ENCODE results near the gene SLC35E2B.
"Not testable (repeated sequence)": the region's sequence is repeated elsewhere in the genome, so short reads cannot be mapped to it uniquely, and the experiment has no call there.

The SLC35E2B gene

DNA sequence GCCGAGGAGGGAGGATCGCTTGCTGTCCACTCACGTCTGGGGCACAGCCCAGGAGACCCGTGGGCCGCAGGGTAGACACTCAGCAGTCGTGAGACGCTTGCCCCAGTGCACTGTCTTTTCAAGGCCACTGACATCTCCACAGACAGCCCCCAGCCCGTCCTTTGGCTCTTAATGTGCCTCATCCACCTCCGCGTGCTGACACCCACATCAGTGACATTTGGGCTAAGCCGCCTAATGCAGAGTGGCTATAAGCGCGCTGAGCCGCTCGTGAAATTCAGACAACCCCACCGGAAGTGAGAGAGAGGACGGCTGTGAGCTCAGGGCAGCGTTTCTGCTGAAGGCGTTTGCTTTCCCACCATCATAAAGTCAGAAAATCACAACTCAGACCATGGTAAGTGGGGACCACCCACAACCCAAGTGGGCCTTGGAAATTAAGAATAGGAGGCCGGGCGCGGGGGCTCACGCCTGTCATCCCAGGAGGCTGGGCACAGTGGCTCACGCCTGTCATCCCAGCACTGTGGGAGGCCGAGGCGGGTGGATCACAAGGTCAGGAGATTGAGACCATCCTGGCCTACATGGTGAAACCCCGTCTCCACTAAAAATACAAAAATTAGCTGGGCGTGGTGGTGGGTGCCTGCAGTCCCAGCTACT lies 8.4 kb downstream of the SLC35E2B start:
- Histone ChIP-seq H3K27ac (ENCODE audit: low read depth, low read length, severe bottlenecking) (no peak overlapping the region), H3K36me3 (ENCODE audit: control insufficient read depth, insufficient read depth, low read length) (peaks cover 54% of the 10 kb centered on the region), H3K9me3 (ENCODE audit: control insufficient read depth, low read length) (no peaks in the 10 kb centered on the region), H3K4me1 (ENCODE audit: control insufficient read depth, insufficient read depth, low read length, poor library complexity, severe bottlenecking) (no peaks in the 10 kb centered on the region), H3K4me3 (ENCODE audit: extremely low read depth, insufficient read depth, low read length, poor library complexity, severe bottlenecking) (no peak overlapping the region)
- WGBS, 2 experiments (ENCODE audit: insufficient coverage in 2 of 2), result 97% methylated on average over 25 to 27 of the region's 28 CpGs

DNA sequence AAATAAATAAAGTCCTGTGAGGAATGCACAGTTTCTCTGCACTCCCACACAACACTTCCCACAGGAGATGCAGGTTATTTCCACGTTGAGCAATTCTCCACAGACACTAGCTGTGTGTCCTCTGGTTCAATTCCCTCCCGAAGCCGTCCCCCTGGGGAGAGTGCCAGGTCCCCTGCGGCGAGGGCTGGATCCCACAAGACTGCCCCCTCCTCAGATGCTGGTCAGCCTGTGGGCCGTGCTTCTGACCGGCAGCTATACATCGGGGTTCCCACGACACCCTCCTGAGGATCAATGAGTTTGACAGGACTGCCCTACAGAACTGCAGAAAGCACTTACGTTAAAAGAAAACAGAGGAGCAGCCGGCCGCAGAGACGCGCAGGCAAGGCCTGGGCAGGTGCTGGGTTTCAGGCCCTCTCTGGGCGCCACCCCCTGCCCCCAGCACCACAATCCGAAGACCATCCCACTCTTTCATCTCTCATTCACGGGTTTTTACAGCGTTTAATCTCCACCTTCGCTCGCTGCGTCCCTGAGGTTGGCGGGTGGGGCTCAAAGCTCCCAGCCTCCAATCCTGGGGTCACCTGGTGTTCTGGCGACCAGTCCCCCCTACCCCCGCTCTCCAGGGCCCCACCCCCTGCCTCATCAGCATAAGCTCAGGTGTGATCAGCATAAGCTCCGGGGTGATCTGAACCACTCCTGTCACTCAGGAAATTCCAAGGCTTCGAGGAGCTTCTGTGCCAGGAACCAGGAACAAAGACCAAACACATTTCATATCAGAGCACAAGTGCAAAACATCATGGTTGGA lies 9.3 kb downstream of the SLC35E2B start:
- WGBS, 2 experiments (ENCODE audit: insufficient coverage in 2 of 2), result 88 to 89% methylated on average over 22 to 25 of the region's 26 CpGs
- Histone ChIP-seq H3K4me1 (ENCODE audit: control insufficient read depth, insufficient read depth, low read length, poor library complexity, severe bottlenecking) (no peaks in the 10 kb centered on the region), H3K27ac (ENCODE audit: low read depth, low read length, severe bottlenecking) (no peak overlapping the region)

DNA sequence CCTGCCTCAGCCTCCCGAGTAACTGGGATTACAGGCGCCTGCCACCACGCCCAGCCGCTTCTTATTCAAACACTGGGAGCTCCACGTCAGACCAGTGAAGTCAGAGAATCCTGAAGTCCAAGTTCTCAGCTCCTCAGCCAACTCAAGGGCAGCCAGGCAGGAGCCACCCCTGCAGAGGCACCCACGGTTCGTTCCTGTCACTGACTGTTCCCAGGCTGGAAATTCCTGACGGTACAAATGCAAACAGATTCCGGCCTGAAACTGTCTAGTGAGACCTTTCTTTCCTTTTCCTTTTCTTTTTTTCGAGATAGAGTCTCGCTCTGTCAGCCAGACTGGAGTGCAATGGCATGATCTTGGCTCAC lies 11.7 kb downstream of the SLC35E2B start:
- no peaks in the 10 kb centered on the region for H3K9me3 ChIP-seq (ENCODE audit: control insufficient read depth, low read length)
- WGBS, 2 experiments (ENCODE audit: insufficient coverage in 2 of 2), result 82 to 88% methylated on average over 11 of the region's 11 CpGs
- H3K36me3 ChIP-seq (ENCODE audit: control insufficient read depth, insufficient read depth, low read length), result peaks cover 35% of the 10 kb centered on the region
- H3K27ac ChIP-seq (ENCODE audit: low read depth, low read length, severe bottlenecking), result no peak overlapping the region
- H3K4me1 ChIP-seq (ENCODE audit: control insufficient read depth, insufficient read depth, low read length, poor library complexity, severe bottlenecking), result no peaks in the 10 kb centered on the region
- no peak overlapping the region for H3K4me3 ChIP-seq (ENCODE audit: extremely low read depth, insufficient read depth, low read length, poor library complexity, severe bottlenecking)

More for the DNA sequence above, 9.3 kb downstream of the SLC35E2B start:
- no peak overlapping the region for H3K4me3 ChIP-seq (ENCODE audit: extremely low read depth, insufficient read depth, low read length, poor library complexity, severe bottlenecking)
- H3K36me3 ChIP-seq (ENCODE audit: control insufficient read depth, insufficient read depth, low read length), result peaks cover 50% of the 10 kb centered on the region
- no peaks in the 10 kb centered on the region for H3K9me3 ChIP-seq (ENCODE audit: control insufficient read depth, low read length)

DNA sequence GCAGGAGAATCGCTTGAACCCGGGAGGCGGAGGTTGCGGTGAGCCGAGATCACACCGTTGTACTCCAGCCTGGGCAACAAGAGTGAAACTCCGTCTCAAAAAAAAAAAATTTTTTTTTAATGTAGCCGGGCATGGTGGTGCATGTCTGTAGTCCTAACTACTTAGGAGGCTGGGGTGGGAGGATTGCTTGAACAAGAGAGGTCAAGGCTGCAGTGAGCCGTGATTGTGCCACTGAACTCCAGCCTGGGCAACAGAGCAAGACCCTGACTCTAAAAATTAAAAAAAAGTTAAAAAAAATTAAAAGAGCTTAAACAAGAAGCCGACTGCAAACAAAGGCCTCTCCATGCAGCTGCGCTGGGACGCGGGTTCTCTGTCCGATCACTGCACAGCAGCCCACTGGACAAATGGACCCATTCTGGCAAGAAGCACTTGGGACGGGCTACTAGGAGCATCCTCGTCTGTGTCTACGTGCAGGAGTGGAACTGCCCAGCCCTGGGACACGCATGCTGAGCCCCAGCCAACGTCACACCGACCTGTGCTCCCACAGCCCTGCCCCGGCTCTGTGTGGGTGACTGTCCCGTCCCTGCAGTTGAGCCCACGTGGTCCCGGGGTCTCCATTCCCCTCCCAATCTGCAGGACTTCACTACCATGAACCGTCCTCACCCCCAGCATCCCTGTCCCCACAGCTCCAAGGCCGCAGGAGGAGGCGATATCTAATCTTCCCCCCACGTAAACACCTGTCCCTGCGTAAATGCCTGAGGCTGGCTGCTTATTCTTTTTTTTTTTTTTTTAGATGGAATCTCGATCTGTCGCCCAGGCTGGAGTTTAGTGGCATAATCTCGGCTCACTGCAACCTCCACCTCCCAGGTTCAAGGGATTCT lies 12.3 kb downstream of the SLC35E2B start:
- Histone ChIP-seq H3K27ac (ENCODE audit: low read depth, low read length, severe bottlenecking) (no peak overlapping the region), H3K4me1 (ENCODE audit: control insufficient read depth, insufficient read depth, low read length, poor library complexity, severe bottlenecking) (no peaks in the 10 kb centered on the region), H3K9me3 (ENCODE audit: control insufficient read depth, low read length) (no peaks in the 10 kb centered on the region), H3K36me3 (ENCODE audit: control insufficient read depth, insufficient read depth, low read length) (peaks cover 30% of the 10 kb centered on the region), H3K4me3 (ENCODE audit: extremely low read depth, insufficient read depth, low read length, poor library complexity, severe bottlenecking) (no peak overlapping the region)
- 98% methylated on average over 21 to 30 of the region's 32 CpGs for WGBS, 2 experiments (ENCODE audit: insufficient coverage in 2 of 2)

DNA sequence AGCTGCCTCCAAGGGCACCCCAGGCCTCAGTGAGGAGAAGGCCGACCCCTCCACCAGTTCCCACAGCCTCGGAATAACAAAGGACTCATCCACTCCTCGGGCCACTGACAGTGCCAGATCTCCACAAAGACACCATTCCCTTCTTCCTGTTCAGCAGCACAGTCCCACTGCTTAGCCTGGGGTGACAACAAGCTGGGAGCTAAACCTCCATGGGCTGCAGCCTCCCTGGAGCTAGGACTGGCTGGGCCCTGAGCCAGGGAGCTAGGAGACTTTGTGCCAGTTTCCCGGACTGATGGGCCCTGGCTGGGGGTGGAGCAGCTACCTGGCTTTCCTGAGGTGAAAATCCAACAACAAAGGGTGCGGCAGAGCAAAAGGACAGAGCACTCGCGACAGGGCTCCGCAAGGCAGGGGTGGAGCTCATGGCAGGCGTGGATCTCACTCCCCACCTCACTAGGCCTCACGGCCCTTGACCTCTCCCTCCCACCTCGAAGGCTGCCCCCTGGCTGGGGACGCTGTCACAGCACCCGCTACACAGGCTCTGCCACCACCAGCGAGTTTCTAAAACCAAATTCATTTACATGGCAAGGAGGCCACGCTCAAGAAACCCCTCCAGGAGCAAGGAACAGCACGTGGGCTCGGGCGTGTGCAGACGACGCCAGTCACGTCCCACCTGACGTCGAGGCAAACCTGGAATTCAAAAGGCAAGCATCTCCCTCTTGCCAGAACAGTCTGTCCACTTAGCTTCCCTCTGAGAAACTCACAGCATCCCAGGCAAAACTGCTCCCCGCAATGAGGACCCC lies 13.8 kb downstream of the SLC35E2B start:
- no peaks in the 10 kb centered on the region for H3K9me3 ChIP-seq (ENCODE audit: control insufficient read depth, low read length)
- no peak overlapping the region for H3K27ac ChIP-seq (ENCODE audit: low read depth, low read length, severe bottlenecking)
- H3K4me3 ChIP-seq (ENCODE audit: extremely low read depth, insufficient read depth, low read length, poor library complexity, severe bottlenecking), result no peak overlapping the region
- H3K4me1 ChIP-seq (ENCODE audit: control insufficient read depth, insufficient read depth, low read length, poor library complexity, severe bottlenecking), result no peaks in the 10 kb centered on the region
- peaks cover 24% of the 10 kb centered on the region for H3K36me3 ChIP-seq (ENCODE audit: control insufficient read depth, insufficient read depth, low read length)
- 83 to 86% methylated on average over 23 to 24 of the region's 24 CpGs for WGBS, 2 experiments (ENCODE audit: insufficient coverage in 2 of 2)

DNA sequence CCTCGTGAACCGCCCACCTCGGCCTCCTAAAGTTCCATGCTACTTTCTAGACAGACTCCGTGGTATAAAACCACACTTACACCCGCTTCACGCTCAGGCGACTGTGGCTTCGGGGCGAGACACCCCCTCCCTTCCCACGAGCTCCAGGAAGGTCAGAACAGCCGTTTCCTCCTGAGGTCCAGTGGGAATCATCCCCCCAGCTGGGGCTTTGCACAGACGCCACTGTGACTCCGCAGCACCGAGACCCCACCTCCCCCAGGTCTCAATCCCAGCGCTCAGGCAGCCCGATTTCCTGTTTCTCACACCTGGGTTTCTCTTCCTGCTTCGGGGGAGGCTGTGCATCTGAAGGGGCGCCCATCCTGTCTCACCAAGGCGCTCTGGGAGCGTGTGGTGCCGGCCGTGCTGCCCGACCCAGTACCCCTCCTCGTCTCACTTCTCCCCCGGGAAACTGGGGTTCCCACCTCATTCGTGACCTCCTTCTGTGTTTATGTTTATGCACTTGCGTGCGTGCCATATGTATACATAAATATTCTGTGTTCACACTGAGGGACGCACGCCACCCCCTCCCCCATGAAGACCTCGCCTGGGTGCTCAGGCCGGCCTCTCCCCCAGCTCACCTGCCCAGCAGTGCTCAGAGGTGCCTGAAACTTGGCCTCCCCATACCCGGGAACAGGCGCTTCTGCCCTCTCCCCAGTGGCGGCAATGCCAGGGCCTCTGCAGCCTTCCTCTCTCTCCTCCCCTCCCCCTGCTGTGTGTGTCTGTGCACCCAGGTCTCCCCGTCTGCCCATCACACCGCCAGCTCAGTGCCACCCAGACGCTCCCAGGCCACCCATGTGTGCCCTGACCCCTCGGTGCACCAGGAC lies 14.6 kb downstream of the SLC35E2B start:
- WGBS, 2 experiments (ENCODE audit: insufficient coverage in 2 of 2), result 94 to 95% methylated on average over 32 to 33 of the region's 39 CpGs
- Histone ChIP-seq H3K4me1 (ENCODE audit: control insufficient read depth, insufficient read depth, low read length, poor library complexity, severe bottlenecking) (no peaks in the 10 kb centered on the region), H3K9me3 (ENCODE audit: control insufficient read depth, low read length) (no peaks in the 10 kb centered on the region), H3K27ac (ENCODE audit: low read depth, low read length, severe bottlenecking) (no peak overlapping the region), H3K4me3 (ENCODE audit: extremely low read depth, insufficient read depth, low read length, poor library complexity, severe bottlenecking) (no peak overlapping the region), H3K36me3 (ENCODE audit: control insufficient read depth, insufficient read depth, low read length) (peaks cover 19% of the 10 kb centered on the region)

DNA sequence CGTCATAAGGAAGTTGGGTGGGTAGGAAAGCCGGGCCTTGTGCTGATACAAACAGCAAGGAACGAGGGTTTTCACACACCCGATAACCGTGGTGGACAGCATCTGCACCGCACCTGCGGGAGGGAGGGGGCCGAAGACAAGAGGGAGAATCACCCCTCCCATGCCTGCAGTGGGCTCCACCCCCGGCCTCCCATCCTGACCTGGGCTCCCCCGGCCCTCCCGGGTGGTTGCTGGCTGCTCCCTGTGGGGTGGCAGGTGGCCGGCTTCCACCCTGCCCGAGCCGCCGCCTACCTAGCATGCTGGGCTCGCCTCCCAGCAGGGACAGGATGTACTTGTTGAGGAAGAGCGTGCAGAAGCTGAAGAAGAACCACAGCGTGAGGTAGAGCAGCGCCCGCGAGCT lies 16.5 kb downstream of the SLC35E2B start:
- H3K4me3 ChIP-seq (ENCODE audit: extremely low read depth, insufficient read depth, low read length, poor library complexity, severe bottlenecking); H3K9me3 ChIP-seq (ENCODE audit: control insufficient read depth, low read length); H3K4me1 ChIP-seq (ENCODE audit: control insufficient read depth, insufficient read depth, low read length, poor library complexity, severe bottlenecking); H3K27ac ChIP-seq (ENCODE audit: low read depth, low read length, severe bottlenecking): not testable (repeated sequence)
- peaks cover 28% of the 10 kb centered on the region for H3K36me3 ChIP-seq (ENCODE audit: control insufficient read depth, insufficient read depth, low read length)
- no CpG with 5 or more reads among the region's 21 CpGs for WGBS, 2 experiments (ENCODE audit: insufficient coverage in 2 of 2)

DNA sequence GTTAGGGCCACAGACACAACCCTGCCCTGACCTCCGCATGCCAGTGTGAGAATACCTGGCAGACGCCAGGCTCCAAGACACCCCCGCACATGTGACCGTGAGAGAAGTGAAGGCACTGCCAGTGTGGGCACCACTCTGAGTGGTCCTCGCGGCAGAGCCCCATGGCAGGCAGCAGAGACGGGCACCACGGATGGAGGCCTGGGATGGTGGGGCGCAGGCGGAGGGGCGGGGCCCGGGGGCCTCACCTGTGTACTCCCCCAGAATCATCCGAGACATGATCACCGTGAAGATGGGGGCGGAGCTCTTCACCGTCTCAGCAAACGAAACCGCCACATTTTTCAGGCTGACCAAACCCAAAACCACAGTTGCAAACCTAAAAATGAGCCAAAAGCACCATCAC lies 17.4 kb downstream of the SLC35E2B start:
- WGBS, 2 experiments (ENCODE audit: insufficient coverage in 2 of 2), result no CpG with 5 or more reads among the region's 18 CpGs
- H3K4me3 ChIP-seq (ENCODE audit: extremely low read depth, insufficient read depth, low read length, poor library complexity, severe bottlenecking); H3K27ac ChIP-seq (ENCODE audit: low read depth, low read length, severe bottlenecking); H3K9me3 ChIP-seq (ENCODE audit: control insufficient read depth, low read length); H3K4me1 ChIP-seq (ENCODE audit: control insufficient read depth, insufficient read depth, low read length, poor library complexity, severe bottlenecking): not testable (repeated sequence)
- peaks cover 33% of the 10 kb centered on the region for H3K36me3 ChIP-seq (ENCODE audit: control insufficient read depth, insufficient read depth, low read length)

DNA sequence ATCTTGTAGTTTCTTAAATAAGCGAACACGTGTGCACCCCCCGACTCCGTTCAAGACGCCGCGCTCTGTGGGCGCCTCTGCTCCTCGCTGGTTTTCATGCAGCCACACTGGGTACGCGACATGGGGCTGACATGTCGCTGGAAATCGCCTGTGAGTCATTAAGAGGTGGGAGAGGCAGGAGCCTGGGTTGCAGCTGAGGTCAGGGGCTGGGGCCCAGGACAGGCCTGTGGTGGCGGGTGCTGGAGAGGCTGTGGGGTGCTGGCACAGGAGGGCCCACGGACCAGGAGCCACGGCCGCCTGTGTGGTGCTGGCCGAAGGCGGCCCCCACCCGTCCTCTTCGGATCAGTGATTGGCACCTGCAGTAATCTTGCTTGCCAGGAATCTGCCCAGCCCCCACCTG lies 17.8 kb downstream of the SLC35E2B start:
- H3K4me3 ChIP-seq (ENCODE audit: extremely low read depth, insufficient read depth, low read length, poor library complexity, severe bottlenecking); H3K4me1 ChIP-seq (ENCODE audit: control insufficient read depth, insufficient read depth, low read length, poor library complexity, severe bottlenecking); H3K9me3 ChIP-seq (ENCODE audit: control insufficient read depth, low read length); H3K27ac ChIP-seq (ENCODE audit: low read depth, low read length, severe bottlenecking): not testable (repeated sequence)
- H3K36me3 ChIP-seq (ENCODE audit: control insufficient read depth, insufficient read depth, low read length), result peaks cover 33% of the 10 kb centered on the region
- WGBS, 2 experiments (ENCODE audit: insufficient coverage in 2 of 2), result 85 to 88% methylated on average over 5 to 12 of the region's 21 CpGs
